SK-N-MC (cell line): ENCODE results near the gene OR14I1.

Experiments used
- EZH2 ChIP-seq: fragments of 200-600 bp; sonication (generic); IDR thresholded peaks from one replicate; pipeline ENCODE4 v1.6.1; 2017; ENCODE audit warnings: antibody characterized with exemption
- POLR2AphosphoS5 ChIP-seq: IDR thresholded peaks from 2 replicates; pipeline ENCODE4 v1.6.1; 2012; ENCODE audit warnings: mild to moderate bottlenecking, low read depth, low read length, borderline replicate concordance

DNA sequence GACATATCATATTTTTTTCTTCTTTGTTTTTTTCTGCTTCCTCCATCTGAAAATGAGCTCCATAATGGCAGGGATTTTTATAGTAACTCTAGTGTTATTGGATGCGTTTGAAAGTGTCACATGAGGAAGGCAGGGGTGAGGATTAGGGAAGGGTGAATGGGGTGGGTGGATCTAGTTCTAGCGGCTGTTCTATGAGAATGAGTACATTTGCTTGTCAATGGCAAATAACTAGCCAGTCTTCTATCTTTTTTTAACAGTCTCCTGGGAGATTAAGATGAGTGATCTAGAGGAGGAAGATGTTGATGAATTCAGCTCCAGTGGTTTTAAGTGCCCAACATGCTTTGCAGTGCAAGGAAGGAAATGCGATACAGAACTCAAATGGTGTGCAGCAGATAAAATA is 5.8 kb downstream of the OR14I1 start:
- TF ChIP-seq POLR2AphosphoS5 (no peak), EZH2 (no peak)
